B cell (primary cell): Measurements from ENCODE around the gene GRAP. TPM values are rescaled to one million over a fixed set of nuclear protein-coding genes. Genes with fewer than 3 reads are reported as not detected.

Experiments
- ATAC-seq: fragments of 200-7000 bp; cut with Tn5 transposase; one replicate; pipeline ENCODE4 v1.10.0; 2021; ENCODE audit warnings: low read depth, mild to moderate bottlenecking, moderate number of reproducible peaks, moderate library complexity
- CTCF ChIA-PET: fragments of 350-600 bp; sonication (Branson Sonifier 250); formaldehyde crosslinking; loops from one replicate; lab custom pipeline; 2021; ENCODE audit warnings: antibody characterized with exemption, inconsistent platforms; lab: Charles Lee
- POLR2A ChIA-PET: fragments of 350-600 bp; sonication (Branson Sonifier 250); formaldehyde crosslinking; loops from one replicate; lab custom pipeline; 2021; ENCODE audit warnings: antibody characterized with exemption; lab: Charles Lee
- DNase-seq: peaks from one replicate; pipeline ENCODE4 v3.0.0; 2013
- H2AFZ ChIP-seq: 2 replicates; pipeline ENCODE4 v1.6.1; 2012; ENCODE audit warnings: mild to moderate bottlenecking, low read depth, low read length; ENCODE audit not compliant: insufficient read depth, poor library complexity, severe bottlenecking
- H3K27ac ChIP-seq, 2 donors: 1 replicate in 1 of 2; 2 replicates in 1 of 2; pipeline ENCODE4 v1.5.1; 2012 to 2013; ENCODE audit warnings: low read length in 2 of 2, mild to moderate bottlenecking in 2 of 2, moderate library complexity in 1 of 2
- H3K27me3 ChIP-seq, 4 experiments: fragments of 200-600 bp in 1 of 4; sonication (generic) in 1 of 4; replicated peaks in 1 of 4; 1 replicate in 2 of 4; 2 replicates in 2 of 4; pipeline versions ENCODE4 v1.6.1 to v1.7.0; 2013 to 2016; ENCODE audit warnings: low read length in 3 of 4, mild to moderate bottlenecking in 2 of 4, mixed read lengths in 1 of 4, moderate library complexity in 1 of 4; ENCODE audit not compliant: insufficient read depth in 4 of 4, control insufficient read depth in 3 of 4; ENCODE audit errors: control extremely low read depth in 1 of 4
- H3K36me3 ChIP-seq, 2 experiments: replicated peaks in 1 of 2; 1 replicate in 1 of 2; 2 replicates in 1 of 2; pipeline versions ENCODE4 v1.6.1 to v1.7.1; 2013; ENCODE audit warnings: low read length in 1 of 2; ENCODE audit not compliant: insufficient read depth in 2 of 2, control insufficient read depth in 1 of 2; ENCODE audit errors: control extremely low read depth in 1 of 2, extremely low read depth in 1 of 2
- H3K4me1 ChIP-seq, 2 donors: fragments of 200-600 bp in 1 of 2; sonication (generic) in 1 of 2; 1 replicate in 1 of 2; 2 replicates in 1 of 2; pipeline versions ENCODE4 v1.5.1 to v1.6.1; 2013 to 2017; ENCODE audit warnings: low read length in 2 of 2; ENCODE audit not compliant: control insufficient read depth in 2 of 2, insufficient read depth in 2 of 2
- H3K4me2 ChIP-seq: replicated peaks from 2 replicates; pipeline ENCODE3; 2012; ENCODE audit warnings: mild to moderate bottlenecking, low read depth, low read length; ENCODE audit not compliant: poor library complexity, severe bottlenecking
- H3K4me3 ChIP-seq, 5 experiments: fragments of 200-600 bp in 1 of 5; sonication (generic) in 1 of 5; 1 replicate in 3 of 5; 2 replicates in 2 of 5; pipeline versions ENCODE4 v1.5.1 to v1.7.0; 2011 to 2016; ENCODE audit warnings: low read length in 4 of 5, mild to moderate bottlenecking in 4 of 5, low read depth in 2 of 5, control low read depth in 1 of 5, moderate library complexity in 1 of 5; ENCODE audit not compliant: insufficient read depth in 1 of 5; ENCODE audit errors: control extremely low read depth in 1 of 5, extremely low read depth in 1 of 5
- H3K79me2 ChIP-seq: fragments of 200-600 bp; sonication (generic); one replicate; pipeline ENCODE4 v1.6.0; 2016; ENCODE audit warnings: low read length; ENCODE audit not compliant: control insufficient read depth, insufficient read depth
- H3K9ac ChIP-seq: fragments of 200-600 bp; sonication (generic); 2 replicates; pipeline ENCODE4 v1.6.1; 2017; ENCODE audit warnings: mild to moderate bottlenecking, low read length, moderate library complexity
- H3K9me3 ChIP-seq, 3 donors: one replicate each; pipeline versions ENCODE4 v1.6.1 to v1.7.1; 2013; ENCODE audit warnings: low read length in 2 of 3; ENCODE audit not compliant: control insufficient read depth in 2 of 3, insufficient read depth in 1 of 3; ENCODE audit errors: control extremely low read depth in 1 of 3
- H4K20me1 ChIP-seq: 2 replicates; pipeline ENCODE4 v1.6.0; 2012; ENCODE audit warnings: mild to moderate bottlenecking, low read length; ENCODE audit not compliant: insufficient read depth, control insufficient read depth, poor library complexity, severe bottlenecking
- H3K27ac Mint-ChIP-seq: one replicate; pipeline ENCODE4 v1.8.0; 2021; ENCODE audit warnings: mixed read lengths
- H3K27me3 Mint-ChIP-seq: one replicate; pipeline ENCODE4 v1.8.0; 2021; ENCODE audit warnings: mixed read lengths
- H3K4me1 Mint-ChIP-seq: one replicate; pipeline ENCODE4 v1.8.0; 2021; ENCODE audit warnings: mixed read lengths
- H3K4me3 Mint-ChIP-seq: one replicate; pipeline ENCODE4 v1.8.0; 2021; ENCODE audit warnings: mixed read lengths
- H3K9me3 Mint-ChIP-seq: one replicate; pipeline ENCODE4 v1.8.0; 2022; ENCODE audit warnings: mixed read lengths; ENCODE audit not compliant: insufficient read depth
- EZH2 ChIP-seq: IDR thresholded peaks from 2 replicates; pipeline ENCODE4 v1.6.1; 2012; ENCODE audit warnings: borderline replicate concordance, low read depth, mild to moderate bottlenecking, moderate library complexity, low read length; ENCODE audit not compliant: insufficient read depth, poor library complexity, severe bottlenecking
- WGBS: methylation state at CpG from one replicate; pipeline ENCODE4 v1.1.5; 2013; ENCODE audit warnings: missing lambda C conversion rate; ENCODE audit not compliant: insufficient coverage; 5-methylcytosine and 5-hydroxymethylcytosine counted together
- intact Hi-C: fragments of 100-400 bp; cut with micrococcal nuclease; formaldehyde crosslinking; loops from one replicate; pipeline ENCODE4 v1.10.0; 2022
- polyA plus RNA-seq: library from polyadenylated mRNA; depleted of rRNA; stranded (reverse); fragments of >200 nt; gene quantifications from 2 replicates; pipeline ENCODE4 v1.2.3, GENCODE V29; 2012
- total RNA-seq, 2 donors: library from RNA; stranded (reverse); fragments of 120-200 nt in 1 of 2; gene quantifications; 1 replicate in 1 of 2; 2 replicates in 1 of 2; pipeline versions ENCODE4 v1.2.3 to v1.2.4, GENCODE V29; 2013 to 2022
- TF ChIP-seq, protein P1 (sequence below): fragments of 200-600 bp; IDR thresholded peaks from one replicate; pipeline ENCODE4 v1.8.0; 2022; ENCODE audit warnings: antibody characterized with exemption, mild to moderate bottlenecking

The GRAP gene
- total and polyA plus RNA-seq, 2 donors (not counting 1 experiment from before 2014, with no cell fraction given), result 59.8 to 93.2 TPM

DNA sequence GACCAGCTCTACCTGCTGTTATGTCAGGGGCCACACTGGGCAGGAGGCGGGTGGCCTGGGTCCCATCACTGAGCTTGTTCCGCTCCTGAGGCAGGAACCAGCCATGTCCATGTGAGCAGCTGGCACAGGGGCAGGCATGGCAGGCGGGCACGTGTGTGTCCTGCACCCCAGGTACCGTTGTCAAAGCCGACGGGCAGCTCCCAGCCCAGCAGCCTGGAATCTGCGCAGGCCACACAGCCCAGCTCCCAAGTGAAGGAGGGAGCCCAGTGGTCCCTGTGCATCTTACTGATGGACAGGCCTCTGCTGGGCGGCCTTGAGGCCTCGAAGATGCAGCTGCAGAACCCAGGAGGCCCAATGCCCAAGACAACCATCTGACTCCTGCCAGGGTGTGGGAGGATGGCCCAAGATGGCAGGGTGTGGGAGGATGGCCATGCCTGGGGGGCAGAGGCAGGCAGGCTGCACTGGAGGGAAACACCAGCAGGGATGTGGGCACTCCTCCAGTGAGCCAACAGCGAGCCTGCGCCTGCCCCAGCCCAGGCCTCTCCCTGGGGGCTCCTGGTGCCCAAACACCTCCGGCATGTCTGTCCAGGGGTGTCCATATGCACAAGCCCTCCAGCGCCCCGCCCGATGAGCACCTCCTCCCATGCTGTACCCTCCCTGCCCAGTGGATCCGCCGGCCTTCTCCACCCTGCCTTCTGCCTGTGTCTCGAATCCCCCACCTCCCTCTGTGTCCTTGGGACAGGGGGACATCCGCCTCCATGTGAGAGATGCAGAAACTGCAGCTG, 55.0 kb downstream of the GRAP start:
- Mint-ChIP-seq H3K27ac (no peak overlapping the region), H3K9me3 (no peaks in the 10 kb centered on the region), H3K27me3 (no peaks in the 10 kb centered on the region), H3K4me3 (no peak overlapping the region), H3K4me1 (peaks cover 21% of the 10 kb centered on the region)
- Histone ChIP-seq H3K79me2 (peaks cover 21% of the 10 kb centered on the region), H2AFZ (no peak overlapping the region), H4K20me1 (peaks cover 54% of the 10 kb centered on the region), H3K9me3 (peaks cover 2 to 9% (median 4%) of the 10 kb centered on the region in 3 donors), H3K4me3 (no peak overlapping the region), H3K4me1 (peaks cover 24 to 27% of the 10 kb centered on the region in 2 donors), H3K27me3 (no peaks in the 10 kb centered on the region), H3K4me2 (peak overlapping the region; percentile 68), H3K36me3 (peaks cover 0 to 6% of the 10 kb centered on the region in 2 experiments), H3K27ac (no peak overlapping the region), H3K9ac (no peak overlapping the region)
- DNase-seq, result no peak
- WGBS, result 100% methylated on average over 16 of the region's 20 CpGs
- ChIA-PET POLR2A (interaction anchor here (1.2 kb wide), 1 partner anchor 13 kb away, joined by 5 read pairs; the partner anchor contains the start of gene FAM83G), CTCF (interaction anchor here (1.1 to 1.6 kb wide), 2 partner anchors 30 to 31 kb away, joined by 3 to 6 read pairs; no protein-coding TSS in a partner anchor)
- intact Hi-C loops, result no loop called here
- no peak for ATAC-seq
- no peak for TF ChIP-seq EZH2

DNA sequence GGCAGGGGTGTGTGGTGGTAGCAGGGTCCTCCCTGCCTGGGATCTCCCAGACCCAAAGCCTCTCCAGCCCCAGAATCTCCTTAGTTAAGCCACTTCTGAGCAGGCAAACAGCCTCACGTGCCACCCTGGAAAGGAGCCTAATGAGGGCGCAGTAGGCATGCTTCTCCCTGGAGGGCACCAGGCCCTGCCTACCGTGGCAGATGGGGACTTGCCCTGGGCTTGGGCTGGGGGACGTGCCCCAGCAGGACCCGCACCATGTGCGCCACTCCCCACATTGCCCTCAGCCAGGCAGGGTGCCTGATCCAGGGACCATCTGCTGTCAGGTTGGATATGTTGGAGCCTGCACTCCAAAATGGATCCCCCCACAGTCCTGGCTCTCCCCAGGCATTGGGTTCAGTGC, 56.4 kb downstream of the GRAP start:
- DNase-seq (no peak), ATAC-seq (no peak)
- H3K27me3 ChIP-seq, result no peaks in the 10 kb centered on the region
- H3K4me1 ChIP-seq, result peaks cover 24 to 27% of the 10 kb centered on the region in 2 donors
- peaks cover 0 to 4% of the 10 kb centered on the region in 2 experiments for H3K36me3 ChIP-seq
- H4K20me1 ChIP-seq, result peaks cover 46% of the 10 kb centered on the region
- WGBS, result 95% methylated on average over 6 of the region's 6 CpGs
- H2AFZ ChIP-seq, result no peak overlapping the region
- Mint-ChIP-seq H3K27me3 (no peaks in the 10 kb centered on the region), H3K9me3 (no peaks in the 10 kb centered on the region), H3K4me3 (no peak overlapping the region), H3K4me1 (peaks cover 21% of the 10 kb centered on the region), H3K27ac (no peak overlapping the region)
- no peak overlapping the region for H3K9ac ChIP-seq
- no peak overlapping the region for H3K27ac ChIP-seq
- CTCF ChIA-PET, result interaction anchor here (1.6 kb wide), 1 partner anchor 29 kb away, joined by 6 read pairs; no protein-coding TSS in a partner anchor
- peaks cover under 1 to 4% (median 2%) of the 10 kb centered on the region in 3 donors for H3K9me3 ChIP-seq
- POLR2A ChIA-PET, result no interaction called here
- no peak for TF ChIP-seq EZH2
- TF ChIP-seq, protein P1, sequence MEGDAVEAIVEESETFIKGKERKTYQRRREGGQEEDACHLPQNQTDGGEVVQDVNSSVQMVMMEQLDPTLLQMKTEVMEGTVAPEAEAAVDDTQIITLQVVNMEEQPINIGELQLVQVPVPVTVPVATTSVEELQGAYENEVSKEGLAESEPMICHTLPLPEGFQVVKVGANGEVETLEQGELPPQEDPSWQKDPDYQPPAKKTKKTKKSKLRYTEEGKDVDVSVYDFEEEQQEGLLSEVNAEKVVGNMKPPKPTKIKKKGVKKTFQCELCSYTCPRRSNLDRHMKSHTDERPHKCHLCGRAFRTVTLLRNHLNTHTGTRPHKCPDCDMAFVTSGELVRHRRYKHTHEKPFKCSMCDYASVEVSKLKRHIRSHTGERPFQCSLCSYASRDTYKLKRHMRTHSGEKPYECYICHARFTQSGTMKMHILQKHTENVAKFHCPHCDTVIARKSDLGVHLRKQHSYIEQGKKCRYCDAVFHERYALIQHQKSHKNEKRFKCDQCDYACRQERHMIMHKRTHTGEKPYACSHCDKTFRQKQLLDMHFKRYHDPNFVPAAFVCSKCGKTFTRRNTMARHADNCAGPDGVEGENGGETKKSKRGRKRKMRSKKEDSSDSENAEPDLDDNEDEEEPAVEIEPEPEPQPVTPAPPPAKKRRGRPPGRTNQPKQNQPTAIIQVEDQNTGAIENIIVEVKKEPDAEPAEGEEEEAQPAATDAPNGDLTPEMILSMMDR, result no peak
- H3K4me2 ChIP-seq, result no peak overlapping the region
- H3K79me2 ChIP-seq, result peaks cover 14% of the 10 kb centered on the region
- intact Hi-C loops, result no loop called here
- H3K4me3 ChIP-seq, result no peak overlapping the region
